ENCODE data around the gene BPTF.
A peak's percentile ranks its signal among the peaks of the same experiment; 100 is the strongest.
"Not testable (repeated sequence)": the region's sequence is repeated elsewhere in the genome, so short reads cannot be mapped to it uniquely, and the experiment has no call there.

Gene BPTF

GRCh38 chr17:67818110-67819002, 6.9 kb upstream of the BPTF start:
- Histone ChIP-seq H3K56ac (ENCODE audit: low read length) (no peak overlapping the region), H2BK120ac (ENCODE audit: low read depth, low read length) (no peak overlapping the region), H3K23ac (ENCODE audit: low read length) (no peak overlapping the region), H3K79me1 (ENCODE audit: low read length) (no peaks in the 10 kb centered on the region), H2BK5ac (ENCODE audit: low read length) (no peak overlapping the region), H3K27me3 (ENCODE audit: insufficient read depth, low read length, poor library complexity) (no peaks in the 10 kb centered on the region), H3K27ac (ENCODE audit: low read depth, low read length) (no peak overlapping the region), H3K4me3 (ENCODE audit: low read length) (no peak overlapping the region), H3K4me2 (ENCODE audit: low read length) (no peak overlapping the region), H3K4me1 (ENCODE audit: control insufficient read depth, low read depth, low read length) (no peaks in the 10 kb centered on the region), H2AK5ac (ENCODE audit: low read length) (no peak overlapping the region), H3K4ac (ENCODE audit: low read depth, low read length) (no peak overlapping the region), H3K79me2 (ENCODE audit: control insufficient read depth, insufficient read depth, low read length) (no peaks in the 10 kb centered on the region), H4K5ac (ENCODE audit: low read length) (no peak overlapping the region), H3K9ac (ENCODE audit: low read length) (no peak overlapping the region), H3K36me3 (ENCODE audit: control insufficient read depth, insufficient read depth, low read length) (no peaks in the 10 kb centered on the region), H3K18ac (ENCODE audit: low read length) (no peak overlapping the region), H2BK15ac (replicated peaks; ENCODE audit: low read depth) (no peak overlapping the region), H4K8ac (ENCODE audit: low read depth, low read length) (no peak overlapping the region)
- DNase-seq: no peak
- WGBS (ENCODE audit: extremely low coverage, insufficient coverage, low lambda C conversion rate): no CpG with 5 or more reads among the region's 7 CpGs

- no peak overlapping the region for H2BK15ac ChIP-seq (replicated peaks; ENCODE audit: low read depth)
- WGBS (ENCODE audit: extremely low coverage, insufficient coverage, low lambda C conversion rate): no CpG with 5 or more reads among the region's 5 CpGs
- H3K36me3 ChIP-seq (ENCODE audit: control insufficient read depth, insufficient read depth, low read length): no peaks in the 10 kb centered on the region
- no peak overlapping the region for H3K4ac ChIP-seq (ENCODE audit: low read depth, low read length)
- H2BK120ac ChIP-seq (ENCODE audit: low read depth, low read length): no peak overlapping the region
- no peak for DNase-seq
- no peak overlapping the region for H3K9ac ChIP-seq (ENCODE audit: low read length)
- no peak overlapping the region for H4K5ac ChIP-seq (ENCODE audit: low read length)
- no peak overlapping the region for H2BK5ac ChIP-seq (ENCODE audit: low read length)
- no peak overlapping the region for H3K23ac ChIP-seq (ENCODE audit: low read length)
- no peak overlapping the region for H4K8ac ChIP-seq (ENCODE audit: low read depth, low read length)
- no peaks in the 10 kb centered on the region for H3K4me1 ChIP-seq (ENCODE audit: control insufficient read depth, low read depth, low read length)
- no peak overlapping the region for H3K27ac ChIP-seq (ENCODE audit: low read depth, low read length)
- H3K56ac ChIP-seq (ENCODE audit: low read length): no peak overlapping the region
- H3K4me3 ChIP-seq (ENCODE audit: low read length): no peak overlapping the region
- no peak overlapping the region for H2AK5ac ChIP-seq (ENCODE audit: low read length)
- no peaks in the 10 kb centered on the region for H3K79me1 ChIP-seq (ENCODE audit: low read length)
- H3K27me3 ChIP-seq (ENCODE audit: insufficient read depth, low read length, poor library complexity): no peaks in the 10 kb centered on the region
- no peak overlapping the region for H3K18ac ChIP-seq (ENCODE audit: low read length)
- no peak overlapping the region for H3K4me2 ChIP-seq (ENCODE audit: low read length)
- no peaks in the 10 kb centered on the region for H3K79me2 ChIP-seq (ENCODE audit: control insufficient read depth, insufficient read depth, low read length)
Measured at GRCh38 chr17:67819722-67820121, 5.6 kb upstream of the BPTF start.

GRCh38 chr17:67821871-67822367, 3.4 kb upstream of the BPTF start:
- H3K18ac ChIP-seq (ENCODE audit: low read length): no peak overlapping the region
- H2BK15ac ChIP-seq (replicated peaks; ENCODE audit: low read depth): no peak overlapping the region
- DNase-seq: no peak
- H3K9ac ChIP-seq (ENCODE audit: low read length): no peak overlapping the region
- H2AK5ac ChIP-seq (ENCODE audit: low read length): no peak overlapping the region
- no peak overlapping the region for H3K56ac ChIP-seq (ENCODE audit: low read length)
- H3K27me3 ChIP-seq (ENCODE audit: insufficient read depth, low read length, poor library complexity): no peaks in the 10 kb centered on the region
- H3K4ac ChIP-seq (ENCODE audit: low read depth, low read length): no peak overlapping the region
- H4K8ac ChIP-seq (ENCODE audit: low read depth, low read length): no peak overlapping the region
- peaks cover 5% of the 10 kb centered on the region for H3K79me2 ChIP-seq (ENCODE audit: control insufficient read depth, insufficient read depth, low read length)
- no peaks in the 10 kb centered on the region for H3K4me1 ChIP-seq (ENCODE audit: control insufficient read depth, low read depth, low read length)
- no peak overlapping the region for H3K27ac ChIP-seq (ENCODE audit: low read depth, low read length)
- no peak overlapping the region for H2BK120ac ChIP-seq (ENCODE audit: low read depth, low read length)
- no peak overlapping the region for H4K5ac ChIP-seq (ENCODE audit: low read length)
- WGBS (ENCODE audit: extremely low coverage, insufficient coverage, low lambda C conversion rate): no CpG with 5 or more reads among the region's 12 CpGs
- H3K23ac ChIP-seq (ENCODE audit: low read length): no peak overlapping the region
- no peak overlapping the region for H3K4me3 ChIP-seq (ENCODE audit: low read length)
- no peaks in the 10 kb centered on the region for H3K36me3 ChIP-seq (ENCODE audit: control insufficient read depth, insufficient read depth, low read length)
- H2BK5ac ChIP-seq (ENCODE audit: low read length): no peak overlapping the region
- H3K79me1 ChIP-seq (ENCODE audit: low read length): no peaks in the 10 kb centered on the region
- no peak overlapping the region for H3K4me2 ChIP-seq (ENCODE audit: low read length)

GRCh38 chr17:67825627-67826601, 611 bp downstream of the BPTF start:
- H3K79me1 ChIP-seq (ENCODE audit: low read length); H2BK15ac ChIP-seq (replicated peaks; ENCODE audit: low read depth); H3K4me1 ChIP-seq (ENCODE audit: control insufficient read depth, low read depth, low read length); H3K23ac ChIP-seq (ENCODE audit: low read length); H3K36me3 ChIP-seq (ENCODE audit: control insufficient read depth, insufficient read depth, low read length); H3K4ac ChIP-seq (ENCODE audit: low read depth, low read length); H3K27me3 ChIP-seq (ENCODE audit: insufficient read depth, low read length, poor library complexity); H4K5ac ChIP-seq (ENCODE audit: low read length): not testable (repeated sequence)
- peak overlapping the region; percentile 94 for H2AK5ac ChIP-seq (ENCODE audit: low read length)
- peak overlapping the region; percentile 100 for H3K4me3 ChIP-seq (ENCODE audit: low read length)
- H2BK120ac ChIP-seq (ENCODE audit: low read depth, low read length): peak overlapping the region; percentile 31
- H3K4me2 ChIP-seq (ENCODE audit: low read length): peak overlapping the region; percentile 64
- H3K9ac ChIP-seq (ENCODE audit: low read length): peak overlapping the region; percentile 99
- no CpG with 5 or more reads among the region's 94 CpGs for WGBS (ENCODE audit: extremely low coverage, insufficient coverage, low lambda C conversion rate)
- peak; percentile 71 for DNase-seq
- H3K79me2 ChIP-seq (ENCODE audit: control insufficient read depth, insufficient read depth, low read length): peaks cover 33% of the 10 kb centered on the region
- peak overlapping the region; percentile 90 for H3K27ac ChIP-seq (ENCODE audit: low read depth, low read length)
- peak overlapping the region; percentile 99 for H2BK5ac ChIP-seq (ENCODE audit: low read length)
- H4K8ac ChIP-seq (ENCODE audit: low read depth, low read length): peak overlapping the region; percentile 77
- peak overlapping the region; percentile 100 for H3K56ac ChIP-seq (ENCODE audit: low read length)
- H3K18ac ChIP-seq (ENCODE audit: low read length): peak overlapping the region; percentile 97

- H4K8ac ChIP-seq (ENCODE audit: low read depth, low read length): no peak overlapping the region
- H3K23ac ChIP-seq (ENCODE audit: low read length): no peak overlapping the region
- peak; percentile 42 for DNase-seq
- no peak overlapping the region for H3K4me2 ChIP-seq (ENCODE audit: low read length)
- 100% methylated on average over 1 of the region's 7 CpGs for WGBS (ENCODE audit: extremely low coverage, insufficient coverage, low lambda C conversion rate)
- no peaks in the 10 kb centered on the region for H3K27me3 ChIP-seq (ENCODE audit: insufficient read depth, low read length, poor library complexity)
- peaks cover 9% of the 10 kb centered on the region for H3K4me1 ChIP-seq (ENCODE audit: control insufficient read depth, low read depth, low read length)
- no peak overlapping the region for H3K18ac ChIP-seq (ENCODE audit: low read length)
- H3K79me1 ChIP-seq (ENCODE audit: low read length): peaks cover 7% of the 10 kb centered on the region
- H2BK120ac ChIP-seq (ENCODE audit: low read depth, low read length): no peak overlapping the region
- peaks cover 53% of the 10 kb centered on the region for H3K79me2 ChIP-seq (ENCODE audit: control insufficient read depth, insufficient read depth, low read length)
- H3K4me3 ChIP-seq (ENCODE audit: low read length): no peak overlapping the region
- H3K56ac ChIP-seq (ENCODE audit: low read length): no peak overlapping the region
- H3K36me3 ChIP-seq (ENCODE audit: control insufficient read depth, insufficient read depth, low read length): no peaks in the 10 kb centered on the region
- no peak overlapping the region for H2AK5ac ChIP-seq (ENCODE audit: low read length)
- no peak overlapping the region for H2BK5ac ChIP-seq (ENCODE audit: low read length)
- H3K9ac ChIP-seq (ENCODE audit: low read length): no peak overlapping the region
- H2BK15ac ChIP-seq (replicated peaks; ENCODE audit: low read depth): no peak overlapping the region
- H3K27ac ChIP-seq (ENCODE audit: low read depth, low read length): no peak overlapping the region
- H3K4ac ChIP-seq (ENCODE audit: low read depth, low read length): no peak overlapping the region
- H4K5ac ChIP-seq (ENCODE audit: low read length): no peak overlapping the region
Measured at GRCh38 chr17:67829331-67829730, 4.0 kb downstream of the BPTF start.
